Endothelial cell (in vitro differentiated cells): ENCODE results near the gene CNOT2. TPM values are rescaled to one million over a fixed set of nuclear protein-coding genes. Genes with fewer than 3 reads are reported as not detected.
"Not testable (repeated sequence)": the region's sequence is repeated elsewhere in the genome, so short reads cannot be mapped to it uniquely, and the experiment has no call there.

Source experiments
- DNase-seq: peaks from one replicate; pipeline ENCODE4 v3.0.0; 2021; ENCODE audit warnings: low spot score
- H3K27ac Mint-ChIP-seq: one replicate; pipeline ENCODE4 v1.8.0; 2021; ENCODE audit warnings: mixed read lengths, inconsistent platforms; ENCODE audit not compliant: unreplicated experiment
- H3K27me3 Mint-ChIP-seq: one replicate; pipeline ENCODE4 v1.8.0; 2021; ENCODE audit warnings: mild to moderate bottlenecking, moderate library complexity, mixed read lengths, inconsistent platforms; ENCODE audit not compliant: unreplicated experiment
- H3K36me3 Mint-ChIP-seq: one replicate; pipeline ENCODE4 v1.8.0; 2021; ENCODE audit warnings: mild to moderate bottlenecking, low read depth, mixed read lengths, inconsistent platforms; ENCODE audit not compliant: unreplicated experiment
- H3K4me1 Mint-ChIP-seq: one replicate; pipeline ENCODE4 v1.8.0; 2021; ENCODE audit warnings: mild to moderate bottlenecking, mixed read lengths, inconsistent platforms; ENCODE audit not compliant: unreplicated experiment
- H3K4me3 Mint-ChIP-seq: one replicate; pipeline ENCODE4 v1.8.0; 2021; ENCODE audit warnings: mild to moderate bottlenecking, mixed read lengths, inconsistent platforms; ENCODE audit not compliant: unreplicated experiment
- H3K9me3 Mint-ChIP-seq: one replicate; pipeline ENCODE4 v1.8.0; 2021; ENCODE audit warnings: mixed read lengths, inconsistent platforms; ENCODE audit not compliant: unreplicated experiment
- CTCF ChIP-seq: fragments of 200-600 bp; sonication (generic); IDR thresholded peaks from one replicate; pipeline ENCODE4 v1.5.0; 2021; ENCODE audit warnings: antibody characterized with exemption; ENCODE audit not compliant: unreplicated experiment
- total RNA-seq: library from RNA; stranded (reverse); fragmentation: NEBNext Ultra II Directional; extraction: Animal tissue kit (Norgen Biotek cat#: 25700); gene quantifications from one replicate; pipeline ENCODE4 v1.2.1, GENCODE V29; 2021; ENCODE audit not compliant: unreplicated experiment

CNOT2 gene
- total RNA-seq, 1 donor from 2014 or later = 136 TPM

GRCh38 chr12:70389678-70390077, 146.4 kb downstream of the CNOT2 start:
- DNase-seq = no peak
- H3K27ac Mint-ChIP-seq = no peak overlapping the region
- TF ChIP-seq CTCF = no peak
- H3K9me3 Mint-ChIP-seq = peaks cover 6% of the 10 kb centered on the region
- H3K27me3 Mint-ChIP-seq = peaks cover 4% of the 10 kb centered on the region
- peaks cover 4% of the 10 kb centered on the region for H3K4me1 Mint-ChIP-seq
- peaks cover 31% of the 10 kb centered on the region for H3K36me3 Mint-ChIP-seq
- H3K4me3 Mint-ChIP-seq = peak overlapping the region; percentile 33

- not testable (repeated sequence) for H3K4me3 Mint-ChIP-seq, DNase-seq, H3K27ac Mint-ChIP-seq, H3K27me3 Mint-ChIP-seq, H3K9me3 Mint-ChIP-seq, H3K4me1 Mint-ChIP-seq
- H3K36me3 Mint-ChIP-seq = peaks cover 28% of the 10 kb centered on the region
These were observed 149.4 kb downstream of the CNOT2 start for GRCh38 chr12:70392631-70393030.

GRCh38 chr12:70393787-70394499, 150.7 kb downstream of the CNOT2 start:
- H3K27me3 Mint-ChIP-seq = peaks cover 2% of the 10 kb centered on the region
- peaks cover 6% of the 10 kb centered on the region for H3K9me3 Mint-ChIP-seq
- no peak overlapping the region for H3K4me3 Mint-ChIP-seq
- no peak for TF ChIP-seq CTCF
- H3K27ac Mint-ChIP-seq = no peak overlapping the region
- no peak for DNase-seq
- H3K4me1 Mint-ChIP-seq = peaks cover 4% of the 10 kb centered on the region
- peaks cover 22% of the 10 kb centered on the region for H3K36me3 Mint-ChIP-seq

- Mint-ChIP-seq H3K4me3 (no peak overlapping the region), H3K4me1 (no peaks in the 10 kb centered on the region), H3K9me3 (no peaks in the 10 kb centered on the region), H3K27me3 (no peaks in the 10 kb centered on the region), H3K27ac (no peak overlapping the region), H3K36me3 (peaks cover 18% of the 10 kb centered on the region)
- TF ChIP-seq CTCF = no peak
- DNase-seq = no peak
These were observed 154.8 kb downstream of the CNOT2 start for GRCh38 chr12:70398002-70398401.

- Mint-ChIP-seq H3K27me3 (no peaks in the 10 kb centered on the region), H3K4me3 (no peak overlapping the region), H3K4me1 (no peaks in the 10 kb centered on the region), H3K36me3 (peaks cover 18% of the 10 kb centered on the region), H3K27ac (no peak overlapping the region), H3K9me3 (no peaks in the 10 kb centered on the region)
- no peak for TF ChIP-seq CTCF
- no peak for DNase-seq
These were observed 155.6 kb downstream of the CNOT2 start for GRCh38 chr12:70398862-70399261.
